ENCODE data around the gene LCA5L.

DNA sequence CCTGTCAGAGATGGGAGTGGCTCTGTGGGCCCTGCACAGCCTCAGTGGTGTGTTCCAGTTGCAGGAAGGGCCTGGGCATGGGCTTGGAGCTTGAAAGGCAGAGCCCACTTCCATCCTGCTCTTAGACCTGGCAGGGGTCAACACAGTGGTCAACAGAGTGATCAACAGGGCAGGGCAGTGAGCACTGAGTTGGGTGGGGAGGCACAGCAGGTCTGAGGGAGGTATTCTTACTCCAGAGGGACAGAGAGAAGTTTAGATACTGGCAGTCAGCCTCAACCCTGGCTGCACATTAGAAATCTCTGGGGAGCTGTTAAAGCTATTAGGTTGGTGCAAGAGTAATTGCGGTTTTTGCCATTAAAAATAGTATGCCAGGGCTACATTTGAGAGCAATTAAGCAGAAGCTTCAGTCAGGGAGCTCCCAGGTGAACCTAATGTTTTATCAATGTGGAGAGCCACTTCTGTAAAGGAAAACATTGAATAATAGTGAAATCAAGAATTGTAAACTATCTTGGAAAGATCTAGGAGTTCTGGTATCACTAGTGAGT lies 43.9 kb upstream of the LCA5L start:
- TF ChIP-seq, protein P1, sequence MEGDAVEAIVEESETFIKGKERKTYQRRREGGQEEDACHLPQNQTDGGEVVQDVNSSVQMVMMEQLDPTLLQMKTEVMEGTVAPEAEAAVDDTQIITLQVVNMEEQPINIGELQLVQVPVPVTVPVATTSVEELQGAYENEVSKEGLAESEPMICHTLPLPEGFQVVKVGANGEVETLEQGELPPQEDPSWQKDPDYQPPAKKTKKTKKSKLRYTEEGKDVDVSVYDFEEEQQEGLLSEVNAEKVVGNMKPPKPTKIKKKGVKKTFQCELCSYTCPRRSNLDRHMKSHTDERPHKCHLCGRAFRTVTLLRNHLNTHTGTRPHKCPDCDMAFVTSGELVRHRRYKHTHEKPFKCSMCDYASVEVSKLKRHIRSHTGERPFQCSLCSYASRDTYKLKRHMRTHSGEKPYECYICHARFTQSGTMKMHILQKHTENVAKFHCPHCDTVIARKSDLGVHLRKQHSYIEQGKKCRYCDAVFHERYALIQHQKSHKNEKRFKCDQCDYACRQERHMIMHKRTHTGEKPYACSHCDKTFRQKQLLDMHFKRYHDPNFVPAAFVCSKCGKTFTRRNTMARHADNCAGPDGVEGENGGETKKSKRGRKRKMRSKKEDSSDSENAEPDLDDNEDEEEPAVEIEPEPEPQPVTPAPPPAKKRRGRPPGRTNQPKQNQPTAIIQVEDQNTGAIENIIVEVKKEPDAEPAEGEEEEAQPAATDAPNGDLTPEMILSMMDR (conservative IDR thresholded peaks at IDR 0.05; ENCODE audit: low read depth in 2 of 2), result no peak
- no peak for TF ChIP-seq STAT1 (IDR thresholded peaks at IDR 0.05; ENCODE audit: unreplicated experiment)
- no peak for TF ChIP-seq EZH2 (IDR thresholded peaks at IDR 0.05; ENCODE audit: low read depth, unreplicated experiment)
